ENCODE data around the gene EIF4G1.

GRCh38 chr3:184381261-184382224 lies 67.1 kb downstream of the EIF4G1 start:
- TF ChIP-seq CTCF (IDR thresholded peaks at IDR 0.05; ENCODE audit: low read length) = no peak
- no peak for TF ChIP-seq EZH2 (IDR thresholded peaks at IDR 0.05; ENCODE audit: borderline replicate concordance, low read length)

All from OCI-LY1 (cell line).